NCI-H2107 (cell line): Measurements from ENCODE around the gene ENTREP3.
"Not testable (repeated sequence)": the region's sequence is repeated elsewhere in the genome, so short reads cannot be mapped to it uniquely, and the experiment has no call there.

ENCODE experiments used
- DNase-seq: peaks from one replicate; lab custom pipeline; 2025; lab: John Stamatoyannopoulos, UW

Gene ENTREP3

GRCh38 chr1:155223047-155223446, 32.2 kb downstream of the ENTREP3 start:
- no peak for DNase-seq

GRCh38 chr1:155220211-155220965, 34.9 kb downstream of the ENTREP3 start:
- not testable (repeated sequence) for DNase-seq

GRCh38 chr1:155219592-155220031, 35.7 kb downstream of the ENTREP3 start:
- no peak for DNase-seq

- DNase-seq = peak; percentile 47
Measured at GRCh38 chr1:155218854-155219591, 36.3 kb downstream of the ENTREP3 start.

GRCh38 chr1:155214702-155215101, 40.6 kb downstream of the ENTREP3 start:
- DNase-seq = not testable (repeated sequence)

- not testable (repeated sequence) for DNase-seq
Measured at GRCh38 chr1:155212051-155212440, 43.2 kb downstream of the ENTREP3 start.

- DNase-seq = not testable (repeated sequence)
Measured at GRCh38 chr1:155211381-155212050, 43.8 kb downstream of the ENTREP3 start.

- no peak for DNase-seq
Measured at GRCh38 chr1:155210314-155211104, 44.8 kb downstream of the ENTREP3 start.

GRCh38 chr1:155209312-155209721, 46.0 kb downstream of the ENTREP3 start:
- DNase-seq = no peak

- DNase-seq = peak; percentile 61
Measured at GRCh38 chr1:155208541-155209311, 46.6 kb downstream of the ENTREP3 start, which contains the start of gene MTX1. MTX1 (plus strand) TSS chr1:155208695; CDS start chr1:155208805, 110 bp downstream.

GRCh38 chr1:155207806-155208540, 47.3 kb downstream of the ENTREP3 start, which contains the start of gene THBS3:
THBS3 (minus strand) TSS chr1:155207897; CDS start chr1:155207876, 21 bp downstream.
- no peak for DNase-seq

GRCh38 chr1:155206891-155207805, 48.1 kb downstream of the ENTREP3 start:
- peak; percentile 88 for DNase-seq

GRCh38 chr1:155205969-155206593, 49.2 kb downstream of the ENTREP3 start:
- DNase-seq = no peak

GRCh38 chr1:155205035-155205434, 50.2 kb downstream of the ENTREP3 start:
- no peak for DNase-seq

- DNase-seq = no peak
Measured at GRCh38 chr1:155202731-155203515, 52.4 kb downstream of the ENTREP3 start.

GRCh38 chr1:155202198-155202597, 53.1 kb downstream of the ENTREP3 start:
- DNase-seq = no peak

GRCh38 chr1:155200920-155201319, 54.4 kb downstream of the ENTREP3 start:
- DNase-seq = no peak

GRCh38 chr1:155199792-155200191, 55.5 kb downstream of the ENTREP3 start:
- no peak for DNase-seq
